GM18517 (cell line): Measurements from ENCODE around the gene LAMA3.
"Not testable (repeated sequence)": the region's sequence is repeated elsewhere in the genome, so short reads cannot be mapped to it uniquely, and the experiment has no call there.

Experiments used
- ATAC-seq: cut with Tn5 transposase; IDR thresholded peaks from one replicate; pipeline ENCODE4 v1.9.1; 2021; ENCODE audit warnings: mild to moderate bottlenecking, moderate library complexity; ENCODE audit not compliant: unreplicated experiment

Gene LAMA3

DNA sequence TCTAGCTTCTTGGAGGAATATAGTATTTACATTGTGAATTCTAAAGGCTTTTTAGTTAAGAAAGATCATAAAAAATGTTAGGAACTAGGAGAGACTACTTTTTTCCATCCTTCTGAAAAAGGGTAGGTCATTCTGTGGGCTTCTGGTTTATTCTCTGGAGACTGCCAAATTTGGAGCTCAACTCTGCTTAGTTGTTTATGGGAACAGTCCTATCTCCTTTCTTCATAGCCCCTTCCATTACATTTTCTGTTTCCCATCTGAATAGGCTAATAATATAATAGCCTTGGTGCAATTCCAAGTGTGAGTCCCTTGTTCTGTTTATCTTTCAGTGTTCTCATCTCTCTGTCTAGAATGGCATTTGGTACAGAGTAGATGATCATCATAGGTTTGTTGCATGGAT, 15.6 kb downstream of the LAMA3 start:
- ATAC-seq: no peak

DNA sequence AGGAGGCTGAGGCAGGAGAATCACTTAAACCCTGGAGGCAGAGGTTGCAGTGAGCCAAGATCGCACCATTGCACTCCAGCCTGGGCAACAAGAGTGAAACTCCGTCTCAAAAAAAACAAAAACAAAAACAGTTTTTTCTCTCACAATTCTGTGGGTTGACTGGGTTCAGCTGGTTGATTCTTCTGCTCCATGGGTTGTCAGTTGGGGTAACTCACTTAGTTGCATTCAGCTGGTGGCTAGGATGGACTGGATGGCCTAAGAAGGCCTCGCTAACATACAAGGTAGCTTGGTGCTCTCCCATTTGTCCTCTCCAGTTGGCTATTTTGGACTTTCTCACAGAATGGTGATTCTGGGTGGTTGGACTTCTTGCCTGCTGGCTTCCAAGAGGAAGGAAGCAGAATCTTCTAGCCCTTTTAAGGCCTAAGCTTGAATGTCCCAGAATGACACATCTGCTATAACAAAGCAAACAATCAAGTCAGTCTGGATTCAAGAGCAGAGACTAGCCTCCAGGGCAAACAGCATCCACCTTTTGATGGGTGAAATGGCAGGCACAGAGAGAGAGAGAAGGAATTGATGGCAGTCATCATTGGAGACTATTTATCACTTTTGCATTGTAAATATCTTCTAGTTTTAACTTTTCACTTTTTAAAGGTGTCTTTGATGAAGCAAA, 17.9 kb downstream of the LAMA3 start:
- ATAC-seq: no peak

DNA sequence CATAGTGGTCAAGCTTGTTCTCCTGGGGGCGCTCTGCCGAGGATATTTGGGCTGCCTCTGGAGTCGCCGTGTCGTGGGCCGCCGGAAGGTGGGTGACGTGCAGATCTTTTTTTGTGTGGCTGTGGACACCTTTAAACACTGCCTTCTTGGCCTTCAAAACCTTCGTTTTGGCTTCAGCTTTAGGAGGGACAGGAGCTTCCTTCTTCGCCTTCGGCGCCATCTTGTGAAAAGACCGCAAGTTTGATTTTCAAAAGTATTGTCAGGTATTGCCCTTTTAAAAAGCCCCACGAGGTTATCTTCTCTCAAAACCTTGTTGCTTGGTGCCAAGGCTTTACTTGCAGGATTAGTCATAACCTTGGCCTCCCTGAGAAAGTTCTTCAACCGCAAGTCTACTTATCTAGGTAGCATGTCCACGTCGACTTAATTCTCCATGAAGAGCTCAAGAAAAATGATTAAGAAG, 20.8 kb downstream of the LAMA3 start:
- ATAC-seq: no peak

DNA sequence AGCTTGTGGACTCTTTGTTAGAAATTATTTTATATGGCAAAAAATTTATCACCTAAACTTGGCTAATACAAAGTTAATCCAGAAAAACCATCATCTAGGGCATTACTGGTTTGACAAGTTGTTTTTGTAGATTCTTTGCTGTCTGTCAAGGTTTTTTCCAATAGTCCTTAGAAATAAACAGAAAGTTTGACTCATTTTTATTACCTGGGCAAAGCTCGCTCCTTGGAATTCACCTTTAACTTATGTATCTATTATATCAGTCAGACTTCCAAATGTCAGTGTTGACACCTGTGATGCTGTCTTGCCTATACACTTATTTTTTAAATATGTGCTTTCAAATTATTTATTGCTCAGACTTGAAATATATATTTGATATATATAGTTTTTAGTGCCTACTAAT, 21.7 kb downstream of the LAMA3 start:
- no peak for ATAC-seq

DNA sequence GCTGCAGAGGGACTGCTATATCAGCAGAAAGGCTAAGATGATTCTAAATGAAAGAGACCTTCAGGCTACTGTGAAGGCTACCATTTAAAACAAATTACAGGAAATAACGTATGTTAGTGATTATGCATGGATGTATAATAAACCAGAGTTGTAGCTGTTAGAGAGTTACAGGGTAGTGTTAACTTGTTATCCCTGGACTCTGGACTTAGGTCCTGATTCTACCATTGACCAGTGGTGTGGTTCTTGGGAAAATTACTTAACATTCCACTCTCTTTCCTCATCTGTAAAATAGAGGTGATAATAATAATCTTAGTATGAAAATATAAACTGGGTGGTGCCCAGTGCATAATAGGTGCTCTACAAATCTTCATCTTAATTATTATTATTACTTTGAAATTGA, 22.2 kb downstream of the LAMA3 start:
- no peak for ATAC-seq

DNA sequence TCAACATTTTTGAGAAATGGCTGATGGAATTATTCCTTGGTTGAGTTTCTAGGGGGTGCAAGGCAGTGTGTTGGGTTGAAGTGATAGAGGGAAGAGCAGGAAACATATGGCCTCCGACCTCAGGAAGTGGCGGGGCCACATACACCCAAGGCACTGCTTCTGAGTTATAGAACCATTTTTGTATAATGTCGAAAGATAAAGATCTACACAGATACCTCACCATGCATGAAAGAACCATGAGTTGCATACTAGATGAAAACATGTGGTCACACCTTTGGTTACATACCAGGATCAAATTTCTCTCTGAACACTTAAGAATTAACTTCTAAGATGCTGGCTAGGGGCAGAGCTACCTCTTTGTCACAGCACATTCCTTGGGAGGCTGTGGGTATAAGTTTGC, 23.2 kb downstream of the LAMA3 start:
- no peak for ATAC-seq

DNA sequence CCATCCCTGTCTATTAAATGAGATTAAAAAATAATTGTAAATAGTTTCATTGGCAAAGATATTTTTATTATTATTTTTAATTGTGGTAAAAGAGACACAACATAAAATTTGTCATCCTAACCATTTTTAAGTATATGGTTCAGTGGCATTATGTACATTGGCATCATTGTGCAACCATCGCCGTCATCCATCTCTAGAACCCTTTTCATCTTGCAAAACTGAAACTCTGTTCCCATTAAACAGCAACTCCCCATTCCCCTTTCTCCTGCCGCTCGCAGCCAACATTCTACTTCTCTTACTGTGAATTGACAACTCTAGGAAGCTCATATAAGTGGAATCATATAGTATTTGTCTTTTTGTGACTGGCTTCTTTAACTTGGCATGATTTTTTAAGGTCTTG, 25.3 kb downstream of the LAMA3 start:
- ATAC-seq: no peak

DNA sequence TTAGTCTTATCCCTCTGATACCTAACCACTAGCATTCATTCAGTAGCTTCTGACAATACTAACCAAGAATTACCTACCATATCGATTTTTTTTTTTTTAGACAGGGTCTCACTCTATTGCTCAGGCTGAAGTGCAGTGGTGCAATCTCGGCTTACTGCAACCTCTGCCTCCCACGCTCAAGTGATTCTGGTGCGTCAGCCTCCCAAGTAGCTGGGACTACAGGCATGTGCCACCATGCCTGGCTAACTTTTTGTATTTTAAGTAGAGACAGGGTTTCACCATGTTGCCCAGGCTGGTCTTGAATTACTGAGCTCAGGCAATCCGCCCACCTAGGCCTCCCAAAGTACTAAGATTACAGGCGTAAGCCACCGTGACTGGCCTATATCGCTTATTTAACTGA, 26.8 kb downstream of the LAMA3 start:
- ATAC-seq: not testable (repeated sequence)

DNA sequence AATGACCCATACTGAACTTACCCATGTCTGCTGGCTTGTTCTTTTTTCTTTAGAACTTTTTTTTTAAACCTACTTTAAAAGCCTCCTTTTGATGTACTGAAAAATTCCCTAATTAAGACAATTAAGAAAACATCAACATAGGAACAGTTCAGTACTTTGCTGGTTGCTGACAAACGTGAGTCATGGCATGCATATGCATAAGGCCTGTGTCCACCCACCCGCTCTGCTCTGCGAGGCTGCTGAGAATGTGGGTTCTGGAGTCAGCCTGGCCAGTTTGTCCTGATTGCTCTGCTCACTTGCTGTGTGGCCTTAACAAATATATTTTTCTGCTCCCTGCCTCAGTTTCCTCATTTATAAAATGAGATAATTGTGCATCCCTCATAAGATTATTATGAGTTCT, 27.3 kb downstream of the LAMA3 start:
- no peak for ATAC-seq

DNA sequence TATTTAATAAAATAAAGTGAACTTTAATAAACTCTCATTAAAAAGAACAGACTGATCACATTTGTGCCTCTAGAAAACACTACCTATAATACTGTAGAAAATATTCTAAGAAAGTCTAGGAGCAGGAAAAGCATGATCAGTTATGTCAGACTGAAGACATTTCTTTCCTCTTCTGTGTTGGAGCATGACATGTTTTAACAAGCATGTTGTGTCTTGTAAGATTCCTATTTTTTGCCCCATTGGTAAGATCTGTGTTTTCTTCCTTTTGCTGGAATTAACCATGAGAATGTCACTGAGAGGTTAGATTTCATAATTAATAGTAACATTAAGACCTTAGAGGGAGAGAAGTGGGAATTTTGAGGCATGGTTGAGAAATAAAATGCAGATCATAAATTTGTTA, 27.7 kb downstream of the LAMA3 start:
- ATAC-seq: no peak

DNA sequence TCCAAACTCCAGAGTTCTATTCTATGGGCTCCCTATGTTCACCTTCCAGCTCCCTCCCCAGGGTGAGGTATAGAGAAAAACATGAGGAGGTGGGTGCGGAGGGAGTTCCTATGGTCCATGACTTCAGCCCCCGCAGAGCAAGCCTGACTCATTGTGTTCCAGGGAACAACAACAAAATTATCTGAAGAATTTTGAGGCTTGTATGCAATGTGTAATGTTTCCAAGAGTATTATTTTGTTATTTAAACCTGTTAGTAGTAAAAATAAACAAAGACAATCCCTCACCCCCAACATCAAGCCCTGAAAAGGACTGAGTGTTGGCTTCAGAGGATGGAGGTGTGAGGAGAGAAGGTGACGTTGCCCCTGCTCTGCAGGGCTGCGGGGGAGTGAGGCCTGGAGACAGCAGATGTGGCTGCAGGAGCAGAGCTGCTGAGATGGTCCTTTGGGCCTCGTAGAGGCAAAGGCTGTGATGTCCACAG, 29.0 kb downstream of the LAMA3 start:
- ATAC-seq: no peak

DNA sequence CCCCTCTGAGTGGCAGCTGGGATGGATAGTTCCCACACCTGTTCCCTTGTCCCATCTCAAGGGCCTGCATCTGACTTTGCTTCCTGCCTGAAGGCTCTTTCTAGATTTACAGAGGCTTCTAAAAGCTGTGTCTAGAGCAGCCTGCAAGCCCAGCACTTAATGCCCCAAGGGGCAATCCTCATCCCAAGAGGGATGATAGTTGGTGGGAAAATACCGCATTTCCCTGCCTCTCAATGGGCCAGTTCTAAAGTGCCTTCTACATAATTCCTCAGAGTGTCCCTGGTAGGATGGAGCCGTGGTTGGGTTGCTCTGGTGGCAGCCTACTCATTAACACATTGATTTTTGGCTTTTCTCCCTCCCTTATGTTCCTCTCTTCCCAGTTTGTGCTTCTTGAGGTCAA, 29.5 kb downstream of the LAMA3 start:
- ATAC-seq: no peak

DNA sequence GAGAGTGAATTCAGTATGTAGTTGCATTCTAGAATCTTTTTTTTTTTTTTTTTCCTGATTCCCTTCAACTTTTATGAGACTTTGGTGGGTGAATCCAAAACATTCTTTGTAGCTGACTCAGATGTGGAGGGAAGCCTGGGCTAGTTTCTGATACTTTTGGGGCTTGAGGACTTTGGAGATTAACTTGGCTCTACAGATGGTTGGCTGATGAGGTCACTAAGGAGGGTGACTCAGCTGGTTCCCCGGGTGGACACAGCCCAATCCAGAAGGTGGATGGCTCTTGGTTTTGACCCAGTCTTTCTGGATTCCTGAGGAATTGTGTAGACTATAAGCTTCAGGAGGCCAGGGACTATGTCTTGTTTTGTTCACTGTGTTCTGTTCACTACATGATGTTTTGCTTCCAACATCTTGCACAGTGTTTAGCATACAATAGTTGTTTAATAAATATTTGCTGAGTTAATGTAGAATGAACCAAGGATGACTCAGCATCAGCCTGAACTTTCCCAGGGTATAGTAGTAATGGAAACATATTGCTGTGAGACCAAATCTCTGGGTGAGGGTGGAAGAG, 30.5 kb downstream of the LAMA3 start:
- ATAC-seq: no peak

DNA sequence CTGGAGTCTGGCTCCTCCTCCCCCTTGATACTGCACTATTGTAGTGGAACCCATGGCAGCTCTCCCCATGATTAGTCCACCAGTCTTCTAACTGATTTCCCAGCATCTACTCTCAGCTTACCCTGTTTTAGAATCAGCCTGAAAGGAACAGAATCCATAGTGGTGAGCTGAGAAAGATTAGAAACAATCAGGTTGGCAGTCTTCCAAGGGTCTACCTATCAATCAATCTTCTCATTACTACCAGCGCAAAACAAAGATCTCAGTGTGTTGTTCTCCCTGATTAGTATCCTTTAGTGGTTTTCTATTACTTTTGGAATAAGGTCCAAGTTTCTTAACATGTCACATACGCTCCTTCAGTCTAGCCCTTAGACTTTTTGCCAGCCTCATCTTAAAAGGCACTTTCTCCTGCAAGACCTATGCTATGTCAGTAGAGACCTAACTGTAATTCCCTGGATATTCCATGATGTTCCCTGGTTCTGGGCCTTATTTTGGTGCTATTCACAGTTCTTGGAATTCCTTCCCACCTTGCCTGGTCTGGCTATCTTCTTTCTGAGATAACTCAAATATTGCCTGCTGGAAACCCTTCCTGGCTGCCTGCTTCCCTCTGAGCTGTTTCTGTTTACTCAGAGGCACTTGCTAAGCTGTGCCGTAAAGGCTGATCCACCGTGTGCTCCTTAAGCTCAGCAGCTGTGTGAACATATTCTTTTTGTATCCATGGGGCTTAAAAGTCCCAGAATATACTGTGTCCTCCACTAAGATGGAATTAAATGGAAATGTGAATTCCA, 32.6 kb downstream of the LAMA3 start:
- ATAC-seq: no peak

DNA sequence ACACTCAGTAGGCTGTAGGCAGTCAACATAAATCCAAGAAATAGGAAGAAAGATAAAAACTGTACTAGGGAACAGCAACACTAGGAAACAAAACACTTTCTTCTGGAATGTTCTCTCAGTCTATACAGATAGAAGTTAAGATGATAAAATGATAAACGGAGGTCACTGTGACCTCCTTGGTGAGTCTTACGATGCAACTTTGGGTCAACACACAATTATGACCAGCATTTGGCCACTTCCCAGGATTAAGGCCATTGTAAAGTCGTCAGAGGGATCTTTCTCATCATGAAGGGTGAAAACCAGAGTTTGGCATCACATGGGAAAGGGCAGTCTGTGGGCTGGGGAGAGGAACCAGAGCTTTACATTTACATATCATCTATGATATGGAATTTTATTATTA, 33.4 kb downstream of the LAMA3 start:
- ATAC-seq: no peak

DNA sequence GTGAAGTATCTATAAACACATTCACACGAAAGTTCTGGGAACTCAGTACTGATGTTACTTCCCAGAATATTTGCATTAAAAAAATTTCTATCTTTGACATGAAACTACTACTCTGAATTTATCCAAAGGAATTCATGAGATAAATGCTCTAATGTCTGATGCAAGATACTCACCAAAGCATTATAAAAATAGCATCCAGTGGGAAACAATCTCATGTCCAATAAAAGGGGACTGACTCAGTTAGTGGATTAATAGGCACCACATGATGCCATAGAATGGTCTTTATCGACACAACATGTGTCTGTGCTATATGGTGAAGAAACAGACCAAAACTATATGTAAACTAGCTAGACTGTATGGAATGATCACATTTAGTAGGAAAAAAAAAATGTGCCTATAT, 33.9 kb downstream of the LAMA3 start:
- ATAC-seq: no peak

DNA sequence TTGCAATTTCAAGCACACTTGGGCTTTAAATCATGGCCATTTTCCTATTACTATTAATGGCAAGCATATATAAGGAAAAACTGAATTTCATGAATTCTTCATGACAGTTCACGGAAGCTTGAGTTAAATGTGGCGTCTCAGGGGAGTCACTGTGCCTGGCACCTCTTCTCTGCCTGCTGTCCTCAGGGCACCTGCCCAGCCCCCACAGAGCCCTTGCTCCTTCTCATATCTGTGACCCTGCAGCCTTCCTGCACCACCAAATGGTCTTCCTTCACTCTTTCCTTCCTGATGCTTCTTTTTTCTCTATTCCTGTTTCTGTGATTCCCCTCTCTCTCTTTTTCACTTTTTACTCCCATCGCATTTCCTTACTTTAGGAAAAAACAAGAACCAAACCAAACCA, 35.4 kb downstream of the LAMA3 start:
- no peak for ATAC-seq

DNA sequence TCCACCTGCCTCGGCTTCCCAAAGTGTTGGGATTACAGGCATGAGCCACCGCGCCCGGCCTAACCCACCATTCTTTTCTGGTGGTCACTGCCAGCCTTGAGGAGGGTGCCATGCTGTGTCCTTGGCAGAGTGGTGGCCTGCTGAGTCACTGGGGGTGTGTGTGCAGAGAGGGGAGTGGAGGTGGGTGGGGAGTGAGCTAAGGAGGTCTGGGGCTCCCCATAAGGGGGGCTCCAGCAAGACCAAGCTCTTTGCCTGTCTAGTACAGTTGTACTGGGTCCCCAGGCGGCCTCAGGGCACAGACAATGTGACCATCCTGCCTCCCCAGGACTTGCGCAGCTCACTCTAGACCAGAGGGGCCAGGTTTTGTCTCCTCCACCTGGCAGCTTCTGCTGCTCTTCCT, 36.1 kb downstream of the LAMA3 start:
- ATAC-seq: no peak

DNA sequence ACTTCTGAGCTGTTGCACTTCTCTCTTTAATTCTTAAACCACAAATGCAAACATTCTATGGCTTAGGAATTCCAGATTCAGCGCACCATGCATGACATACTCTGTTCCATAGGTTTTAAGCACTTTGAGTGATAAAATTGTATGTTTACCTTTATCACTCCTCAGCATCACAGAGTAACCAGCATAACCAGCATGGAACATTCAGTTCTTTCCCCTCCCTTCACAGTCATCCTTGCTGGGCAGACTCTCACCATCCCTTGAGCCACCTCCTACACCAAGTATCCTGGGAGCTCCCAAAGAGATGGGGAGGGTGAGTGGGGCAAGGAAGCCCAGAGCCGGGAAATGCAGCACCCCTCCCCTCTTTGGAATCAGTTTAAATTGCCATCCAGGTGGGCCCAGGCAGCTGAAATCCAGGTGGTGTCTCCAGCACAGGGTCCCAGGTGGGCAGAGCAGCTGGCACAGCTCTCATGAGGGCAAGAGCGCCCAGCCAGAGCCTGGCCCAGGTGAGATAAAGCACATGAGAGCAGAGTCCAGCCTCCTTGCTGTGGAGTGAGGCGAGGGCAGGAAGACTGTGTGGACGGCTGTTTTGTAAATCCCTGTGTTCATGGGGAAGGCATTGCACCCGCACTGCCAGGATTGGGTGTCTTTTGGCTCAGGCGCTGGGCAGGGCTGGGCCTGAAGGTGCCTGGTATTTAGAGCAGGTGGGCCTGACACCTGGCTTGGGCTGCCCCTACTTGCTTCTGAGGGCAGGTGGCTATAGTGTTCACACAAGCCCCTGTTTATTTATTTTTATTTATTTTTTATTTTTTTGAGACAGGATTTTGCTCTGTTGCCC, 36.8 kb downstream of the LAMA3 start:
- ATAC-seq: no peak

DNA sequence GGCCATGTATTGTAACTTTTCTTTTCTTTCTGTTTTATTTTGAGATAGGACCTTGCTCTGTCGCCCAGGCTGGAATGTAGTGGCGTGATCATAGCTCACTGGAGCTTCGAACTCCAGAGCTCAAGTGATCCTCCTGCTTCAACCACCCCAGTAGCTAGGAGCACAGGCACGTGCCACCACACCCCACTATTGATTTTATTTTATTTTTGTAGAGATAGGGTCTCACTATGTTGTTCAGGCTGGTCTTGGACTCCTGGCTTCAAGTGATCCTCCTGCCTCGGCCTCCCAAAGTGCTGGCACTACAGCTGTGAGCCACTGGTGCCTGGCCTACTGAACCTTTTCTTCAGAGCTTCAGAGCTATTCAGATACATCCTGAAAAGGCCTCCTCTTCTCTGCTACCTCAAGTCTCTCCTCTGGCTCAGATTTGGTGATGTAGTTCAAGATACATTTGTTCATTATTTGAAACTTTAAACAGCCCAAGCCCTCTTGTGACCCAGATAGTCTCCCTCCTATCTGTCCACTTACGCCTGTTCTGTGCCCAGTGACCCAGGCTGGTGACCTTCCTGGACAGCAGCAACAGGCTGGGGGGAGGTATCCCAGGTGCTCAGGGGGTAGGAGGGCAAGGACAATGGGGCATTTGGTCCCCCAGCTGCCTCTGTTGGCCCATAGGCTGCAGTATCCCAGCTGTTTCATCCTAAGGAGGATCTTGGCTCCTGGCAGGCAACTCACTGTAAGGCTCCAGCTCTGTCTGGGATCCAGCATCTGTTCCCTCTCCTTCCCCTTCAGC, 38.6 kb downstream of the LAMA3 start:
- ATAC-seq: no peak
